Camera-type eye (tissue), 1 donor: Measurements from ENCODE around the gene ZNF44. TPM values are rescaled to one million over a fixed set of nuclear protein-coding genes. Genes with fewer than 3 reads are reported as not detected.

ENCODE experiments used
- total RNA-seq: library from RNA; depleted of rRNA; stranded (reverse); fragments of >200 nt; gene quantifications from one replicate; pipeline ENCODE4 v1.2.3, GENCODE V29; 2014

The ZNF44 gene
- total RNA-seq = 28.1 TPM

DNA sequence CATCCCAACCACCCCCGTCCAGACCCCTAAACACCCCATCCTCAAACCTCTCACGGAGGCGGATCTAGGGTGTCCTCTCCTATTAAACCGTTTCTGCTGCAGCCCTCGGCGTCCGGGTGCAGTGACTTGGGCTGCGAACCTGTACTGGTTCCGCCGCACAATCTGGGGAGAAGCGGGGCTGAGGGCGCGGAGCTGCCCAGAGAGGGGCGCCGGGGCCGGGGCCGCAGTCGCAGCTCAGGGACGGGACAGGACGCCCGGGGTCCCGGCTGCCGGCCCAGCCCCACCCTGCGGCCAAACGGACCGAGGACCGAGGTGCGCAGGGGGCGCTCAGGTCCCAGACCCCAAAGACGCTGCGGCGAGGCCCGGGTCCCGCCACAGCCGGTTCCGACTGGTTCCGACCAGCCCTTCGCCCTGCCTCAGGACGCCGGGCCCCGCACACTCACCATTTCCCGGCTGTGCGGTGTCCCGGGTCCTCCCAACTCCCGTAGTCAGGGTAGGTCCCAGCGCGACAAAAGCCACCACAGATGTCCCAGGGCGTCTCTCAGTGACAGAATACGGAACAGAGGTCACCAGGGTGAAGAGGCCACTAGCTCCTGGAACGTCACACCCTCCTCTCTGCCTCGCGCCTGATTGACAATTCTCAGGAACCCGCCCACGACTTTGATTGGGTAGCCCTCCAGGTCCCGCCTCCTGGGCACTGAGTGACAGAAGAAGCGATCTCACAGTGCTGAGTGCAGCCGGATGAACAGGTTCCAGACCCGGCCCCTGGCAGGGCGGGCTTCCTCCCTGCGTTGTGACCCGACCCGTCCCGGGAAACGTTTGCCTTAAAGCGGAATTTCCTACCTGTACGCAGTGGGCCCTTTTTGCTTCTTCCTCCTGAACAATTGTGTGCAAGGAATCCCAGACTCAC lies at the start of gene ZNF44:
Gene ZNF44, minus strand, starts transcription at position 635 of the 910 bp plus-strand sequence. Its CDS starts 189 bp downstream, at position 446.

GRCh38 chr19:12333162-12334159 lies 38.8 kb upstream of the ZNF44 start, which contains the start of gene ZNF563:
ZNF563 (minus strand) TSS chr19:12333633; CDS start chr19:12333482, 151 bp downstream.

Other genes with a start within 250 kb of the ZNF44 start
- 0.27 TPM for gene ZNF878, start 241.9 kb downstream of the ZNF44 start, total RNA-seq
- 52.0 TPM for gene ZNF844, start 230.2 kb downstream of the ZNF44 start, total RNA-seq
- 15.7 TPM for gene ZNF20, start 154.5 kb downstream of the ZNF44 start, total RNA-seq
- 30.7 TPM for gene ZNF625, start 138.1 kb downstream of the ZNF44 start, total RNA-seq
- 38.1 TPM for gene ZNF136, start 131.8 kb downstream of the ZNF44 start, total RNA-seq
- 10.9 TPM for gene ZNF563, start 38.8 kb upstream of the ZNF44 start, total RNA-seq
- 13.2 TPM for gene ZNF442, start 70.8 kb upstream of the ZNF44 start, total RNA-seq
- gene ZNF799, start 106.4 kb upstream of the ZNF44 start, total RNA-seq = 7.9 TPM
- 16.2 TPM for gene ZNF443, start 146.1 kb upstream of the ZNF44 start, total RNA-seq
- 20.2 TPM for gene ZNF709, start 189.9 kb upstream of the ZNF44 start, total RNA-seq